Left lung (tissue), 10 donors: ENCODE data around the gene TRIM17. TPM values are rescaled to one million over a fixed set of nuclear protein-coding genes. Genes with fewer than 3 reads are reported as not detected.

Experiments
- ATAC-seq: fragments of 200-7000 bp; cut with Tn5 transposase; one replicate; pipeline ENCODE4 v1.9.1; 2020; ENCODE audit warnings: moderate library complexity
- DNase-seq, 4 donors: peaks; one replicate each; pipeline ENCODE4 v3.0.0-alpha.2; 2013 to 2020
- H3K27ac ChIP-seq, 2 donors: fragments of 200-600 bp; sonication (generic) in 1 of 2; one replicate each; pipeline versions ENCODE4 v1.5.0 to v1.8.0; 2020 to 2021
- H3K27me3 ChIP-seq, 2 donors: fragments of 200-600 bp; sonication (generic) in 1 of 2; one replicate each; pipeline versions ENCODE4 v1.5.0 to v1.8.0; 2020 to 2021
- H3K36me3 ChIP-seq, 2 donors: fragments of 200-600 bp; sonication (generic) in 1 of 2; one replicate each; pipeline versions ENCODE4 v1.5.0 to v1.8.0; 2020 to 2021
- H3K4me1 ChIP-seq, 2 donors: fragments of 200-600 bp; one replicate each; pipeline ENCODE4 v1.8.0; 2021
- H3K4me3 ChIP-seq, 2 donors: fragments of 200-600 bp; sonication (generic) in 1 of 2; one replicate each; pipeline versions ENCODE4 v1.5.0 to v1.8.0; 2020 to 2021; ENCODE audit warnings: mild to moderate bottlenecking in 1 of 2
- H3K9me3 ChIP-seq, 2 donors: fragments of 200-600 bp; sonication (generic) in 1 of 2; one replicate each; pipeline versions ENCODE4 v1.5.0 to v1.8.0; 2020 to 2021
- intact Hi-C, 2 donors: fragments of 100-400 bp; cut with DNase I; formaldehyde crosslinking; loops; one replicate each; pipeline versions ENCODE4 v1.11.2 to v1.14.2; 2022
- polyA plus RNA-seq, 6 donors: library from polyadenylated mRNA; unstranded; fragments of 120-200 nt; gene quantifications; one replicate each; pipeline ENCODE4 v1.2.1, GENCODE V29; 2013; ENCODE audit not compliant: insufficient read length in 6 of 6
- total RNA-seq, 2 donors: library from RNA; stranded (reverse); fragmentation: NEBNext Ultra II Directional; extraction: Animal tissue kit (Norgen Biotek cat#: 25700); gene quantifications; one replicate each; pipeline ENCODE4 v1.2.1, GENCODE V29; 2021
- TF ChIP-seq, protein P1 (sequence below), 2 donors: fragments of 200-600 bp; sonication (generic) in 1 of 2; IDR thresholded peaks; one replicate each; pipeline versions ENCODE4 v1.5.0 to v1.8.0; 2021; ENCODE audit warnings: antibody characterized with exemption in 2 of 2
- donor health status: DM: no; HTN: yes; CAD: no.
- donor health status: DM: no; HTN: no; CAD: no.

TRIM17 gene
- total and polyA plus RNA-seq, 8 donors, result 1.3 to 4.0 (median 3.3) TPM

DNA sequence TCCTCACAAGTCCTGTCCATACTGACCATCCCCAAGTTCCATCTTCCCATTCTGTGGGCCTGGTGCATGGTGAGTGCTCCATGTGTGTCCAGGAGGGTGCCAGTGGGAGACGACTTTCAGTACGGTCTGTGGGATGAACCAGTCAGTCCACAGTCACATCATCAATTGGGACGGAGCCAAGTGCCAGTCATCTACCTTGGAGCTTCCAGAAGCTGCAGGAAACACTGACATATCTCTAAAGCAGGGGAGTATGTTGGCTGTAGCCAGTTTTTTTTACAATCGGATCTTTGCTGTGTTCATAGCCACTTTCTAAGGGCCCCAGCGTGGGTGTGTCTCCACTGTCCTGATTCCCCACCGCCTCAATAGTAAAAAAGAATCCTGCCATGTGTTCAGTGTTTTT is 13.6 kb upstream of the TRIM17 start:
- Histone ChIP-seq H3K36me3 (no peaks in the 10 kb centered on the region), H3K9me3 (no peaks in the 10 kb centered on the region), H3K4me1 (no peaks in the 10 kb centered on the region), H3K27ac (no peak overlapping the region), H3K27me3 (peaks cover 0 to 44% of the 10 kb centered on the region in 2 donors), H3K4me3 (no peak overlapping the region)
- ATAC-seq, result no peak
- TF ChIP-seq, protein P1, sequence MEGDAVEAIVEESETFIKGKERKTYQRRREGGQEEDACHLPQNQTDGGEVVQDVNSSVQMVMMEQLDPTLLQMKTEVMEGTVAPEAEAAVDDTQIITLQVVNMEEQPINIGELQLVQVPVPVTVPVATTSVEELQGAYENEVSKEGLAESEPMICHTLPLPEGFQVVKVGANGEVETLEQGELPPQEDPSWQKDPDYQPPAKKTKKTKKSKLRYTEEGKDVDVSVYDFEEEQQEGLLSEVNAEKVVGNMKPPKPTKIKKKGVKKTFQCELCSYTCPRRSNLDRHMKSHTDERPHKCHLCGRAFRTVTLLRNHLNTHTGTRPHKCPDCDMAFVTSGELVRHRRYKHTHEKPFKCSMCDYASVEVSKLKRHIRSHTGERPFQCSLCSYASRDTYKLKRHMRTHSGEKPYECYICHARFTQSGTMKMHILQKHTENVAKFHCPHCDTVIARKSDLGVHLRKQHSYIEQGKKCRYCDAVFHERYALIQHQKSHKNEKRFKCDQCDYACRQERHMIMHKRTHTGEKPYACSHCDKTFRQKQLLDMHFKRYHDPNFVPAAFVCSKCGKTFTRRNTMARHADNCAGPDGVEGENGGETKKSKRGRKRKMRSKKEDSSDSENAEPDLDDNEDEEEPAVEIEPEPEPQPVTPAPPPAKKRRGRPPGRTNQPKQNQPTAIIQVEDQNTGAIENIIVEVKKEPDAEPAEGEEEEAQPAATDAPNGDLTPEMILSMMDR (IDR thresholded peaks at IDR 0.05), result no peak
- DNase-seq, result no peak
- intact Hi-C loops, result no loop called here

DNA sequence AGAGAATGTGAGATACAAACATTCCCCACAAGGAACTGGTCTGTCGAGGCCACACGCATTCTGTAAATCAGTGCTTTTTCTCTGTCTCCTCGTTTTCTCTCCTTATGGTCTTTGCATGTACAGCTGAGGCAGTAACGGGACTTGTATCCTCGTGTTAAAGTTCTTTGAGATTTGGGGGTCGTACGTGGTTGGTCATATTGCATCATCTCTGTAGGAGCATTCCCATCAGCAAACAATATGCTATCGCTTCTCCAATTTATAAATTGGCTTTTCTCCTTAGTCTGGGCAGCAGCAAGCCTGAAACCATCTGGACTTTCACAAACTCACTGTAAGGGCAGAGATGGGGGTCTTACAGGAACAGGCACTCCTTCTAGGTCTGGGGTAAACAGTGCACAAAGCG is 13.0 kb upstream of the TRIM17 start:
- H3K27me3 ChIP-seq, result peaks cover 0 to 40% of the 10 kb centered on the region in 2 donors
- no peak for DNase-seq
- H3K9me3 ChIP-seq, result no peaks in the 10 kb centered on the region
- no peak overlapping the region for H3K27ac ChIP-seq
- no peak for ATAC-seq
- H3K4me3 ChIP-seq, result no peak overlapping the region
- intact Hi-C loops, result no loop called here
- H3K36me3 ChIP-seq, result no peaks in the 10 kb centered on the region
- H3K4me1 ChIP-seq, result no peaks in the 10 kb centered on the region
- TF ChIP-seq, protein P1 (IDR thresholded peaks at IDR 0.05), result no peak

DNA sequence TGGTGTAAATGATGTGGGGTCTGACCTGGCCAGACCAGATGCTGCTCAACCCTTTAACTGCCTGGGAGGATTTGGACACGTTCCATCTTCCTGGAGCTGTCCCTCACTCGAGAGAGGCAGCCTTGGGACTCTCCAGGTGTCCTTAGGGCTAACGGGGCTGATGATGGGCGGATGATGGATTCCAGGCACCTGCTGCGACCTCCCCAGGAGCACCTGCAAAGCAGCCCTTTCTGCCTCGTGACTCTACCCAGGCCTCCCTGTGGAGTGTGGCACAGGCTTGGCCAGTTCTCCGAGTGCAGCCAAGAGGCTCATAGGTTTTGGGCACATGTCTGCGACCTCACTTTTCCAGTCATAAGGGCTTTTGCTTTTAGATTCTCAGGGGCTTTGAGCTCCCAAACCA is 12.3 kb upstream of the TRIM17 start:
- Histone ChIP-seq H3K4me3 (no peak overlapping the region), H3K27ac (no peak overlapping the region), H3K27me3 (peaks cover 0 to 33% of the 10 kb centered on the region in 2 donors), H3K9me3 (no peaks in the 10 kb centered on the region), H3K36me3 (no peaks in the 10 kb centered on the region), H3K4me1 (no peaks in the 10 kb centered on the region)
- DNase-seq (no peak), ATAC-seq (no peak)
- TF ChIP-seq, protein P1 (IDR thresholded peaks at IDR 0.05), result no peak
- intact Hi-C loops, result no loop called here

DNA sequence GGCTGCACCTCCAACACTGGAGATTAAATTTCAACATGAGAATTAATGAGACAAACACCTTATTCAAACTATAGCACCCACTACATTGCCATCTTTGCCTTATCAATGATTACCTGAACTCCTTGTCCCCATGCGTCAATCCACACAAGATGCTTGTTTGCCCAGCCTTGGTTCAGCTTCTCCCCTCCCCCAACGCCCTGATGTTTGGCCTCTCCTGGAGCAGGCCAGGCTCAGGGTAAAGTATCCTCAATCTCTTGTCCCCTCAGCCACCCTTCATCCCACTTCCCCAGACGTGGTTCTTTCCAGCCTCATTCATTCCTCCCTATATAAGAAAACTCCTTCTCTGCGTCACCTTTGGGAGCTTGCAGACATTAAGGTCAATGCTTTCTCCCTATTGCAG is 11.8 kb upstream of the TRIM17 start:
- no peak for DNase-seq
- H3K27me3 ChIP-seq, result peaks cover 0 to 27% of the 10 kb centered on the region in 2 donors
- no peak overlapping the region for H3K27ac ChIP-seq
- TF ChIP-seq, protein P1 (IDR thresholded peaks at IDR 0.05), result no peak
- H3K9me3 ChIP-seq, result no peaks in the 10 kb centered on the region
- H3K36me3 ChIP-seq, result no peaks in the 10 kb centered on the region
- no peak overlapping the region for H3K4me3 ChIP-seq
- no peaks in the 10 kb centered on the region for H3K4me1 ChIP-seq
- no peak for ATAC-seq
- intact Hi-C loops, result no loop called here

DNA sequence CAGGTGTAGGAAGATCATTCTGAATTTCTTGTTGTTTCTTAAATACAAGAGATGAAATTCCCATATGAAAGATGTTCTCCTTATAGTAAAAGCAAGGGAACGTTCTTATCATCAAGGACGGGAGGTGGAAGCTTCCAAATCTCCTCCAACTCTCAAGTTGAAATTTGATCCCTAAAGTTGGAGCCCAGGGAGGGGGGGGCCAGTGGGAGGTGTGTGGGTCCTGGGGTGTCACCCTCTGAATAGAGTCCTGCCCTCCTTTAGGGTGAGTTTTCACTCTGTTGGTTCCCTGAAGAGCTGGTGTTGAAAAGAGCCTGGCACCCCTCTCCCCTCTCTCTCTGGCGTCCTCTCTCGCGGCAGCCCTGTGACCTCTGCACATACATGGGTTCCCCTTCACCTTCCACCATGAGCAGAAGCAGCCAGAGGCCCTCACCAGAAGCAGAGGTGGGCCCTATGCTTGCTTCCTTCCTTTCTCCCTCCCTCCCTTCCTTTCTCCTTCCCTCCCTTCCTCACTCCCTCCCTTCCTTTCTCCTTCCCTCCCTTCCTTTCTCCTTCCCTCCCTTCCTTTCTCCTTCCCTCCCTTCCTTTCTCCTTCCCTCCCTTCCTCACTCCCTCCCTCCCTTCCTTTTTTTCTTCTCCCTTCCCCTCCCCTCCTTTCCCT is 10.0 kb upstream of the TRIM17 start:
- Histone ChIP-seq H3K27me3 (peaks cover 0 to 15% of the 10 kb centered on the region in 2 donors), H3K36me3 (no peaks in the 10 kb centered on the region), H3K9me3 (no peaks in the 10 kb centered on the region), H3K4me3 (no peak overlapping the region), H3K27ac (no peak overlapping the region), H3K4me1 (no peaks in the 10 kb centered on the region)
- intact Hi-C loops, result no loop called here
- TF ChIP-seq, protein P1 (IDR thresholded peaks at IDR 0.05), result no peak
- ATAC-seq (no peak), DNase-seq (no peak)
